COLO829 (cell line): Measurements from ENCODE around the gene TREM1.
A peak's percentile ranks its signal among the peaks of the same experiment; 100 is the strongest.
"Not testable (repeated sequence)": the region's sequence is repeated elsewhere in the genome, so short reads cannot be mapped to it uniquely, and the experiment has no call there.

ENCODE experiments used
- DNase-seq: peaks from one replicate; pipeline ENCODE4 v3.0.0; 2012; ENCODE audit warnings: low spot score

Gene TREM1

GRCh38 chr6:41286544-41287346 lies at the start of gene TREM1:
TREM1 (minus strand) TSS chr6:41286682; CDS start chr6:41286655, 27 bp downstream.
- peak; percentile 0 for DNase-seq

GRCh38 chr6:41335943-41336342 lies 49.5 kb upstream of the TREM1 start:
- DNase-seq: no peak

GRCh38 chr6:41335296-41335695 lies 48.8 kb upstream of the TREM1 start, which contains the start of gene NCR2:
NCR2 (plus strand) TSS chr6:41335608; CDS start chr6:41335877, 269 bp downstream.
- no peak for DNase-seq

DNA sequence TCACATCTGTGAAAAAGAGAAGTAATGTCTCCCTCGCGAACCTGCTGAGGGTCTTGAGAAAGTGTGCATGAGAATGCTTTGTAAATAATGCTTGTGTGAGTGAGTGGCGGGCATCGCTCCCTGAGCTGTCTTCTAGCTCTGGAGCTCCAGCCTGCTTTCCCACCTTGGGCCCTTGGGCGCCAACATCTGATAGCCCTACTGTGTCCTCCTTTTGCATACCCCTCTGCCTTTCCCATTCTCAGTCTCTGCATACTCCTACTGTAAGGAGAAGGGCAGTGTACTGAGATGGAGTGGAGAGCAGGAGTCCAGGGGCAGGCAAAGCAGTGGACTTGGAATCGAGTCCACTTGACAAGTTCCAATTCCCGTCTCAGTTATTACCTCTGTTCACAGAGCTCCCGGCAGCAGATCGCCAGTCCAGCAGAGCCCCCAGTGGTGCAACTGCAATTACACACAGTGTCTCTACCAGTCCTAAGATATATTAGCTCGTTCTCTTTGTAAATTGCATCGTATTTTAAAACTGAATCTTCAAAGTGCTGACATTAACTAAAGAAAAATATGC lies 48.1 kb upstream of the TREM1 start:
- peak; percentile 12 for DNase-seq

- DNase-seq: no peak
Measured at GRCh38 chr6:41332842-41333736, 46.6 kb upstream of the TREM1 start.

- no peak for DNase-seq
Measured at GRCh38 chr6:41332241-41332640, 45.8 kb upstream of the TREM1 start.

DNA sequence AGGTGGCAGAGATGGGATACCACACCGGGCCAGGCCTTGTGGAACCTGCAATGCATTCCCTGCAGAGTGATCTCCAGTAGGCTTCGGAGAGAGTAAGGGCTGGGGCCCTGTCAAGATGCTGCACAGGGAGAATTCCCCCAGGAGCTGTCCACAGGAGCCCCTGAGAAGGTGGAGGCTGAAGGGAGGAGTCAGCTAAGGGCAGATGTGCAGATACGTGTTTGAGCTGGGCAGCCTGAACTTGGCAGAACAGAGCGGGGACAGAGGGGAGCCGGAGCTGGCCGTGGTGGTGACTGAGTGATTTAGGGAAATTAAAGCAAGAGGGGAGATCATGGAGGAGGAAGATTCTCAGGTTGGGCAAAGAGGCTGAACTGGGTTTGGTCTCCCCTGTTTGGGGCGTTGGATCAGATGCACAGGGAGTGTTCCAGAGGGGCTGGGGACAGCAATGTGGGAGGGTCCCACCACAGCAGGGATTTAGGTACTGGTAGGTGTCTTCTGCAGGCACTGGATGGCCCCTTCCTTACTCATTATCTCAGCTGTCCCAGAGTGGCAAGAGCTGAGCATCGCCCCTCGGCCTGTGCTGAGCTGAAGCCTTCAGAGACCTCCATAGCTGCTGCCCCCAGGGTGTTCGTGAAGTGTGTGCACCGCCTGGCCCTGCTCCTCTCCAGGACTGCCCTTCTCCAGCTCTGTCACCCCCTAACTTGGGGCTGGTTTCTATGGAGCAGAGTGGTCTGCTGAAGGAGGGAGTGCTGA lies 45.1 kb upstream of the TREM1 start:
- no peak for DNase-seq

- no peak for DNase-seq
Measured at GRCh38 chr6:41327177-41327576, 40.7 kb upstream of the TREM1 start.

DNA sequence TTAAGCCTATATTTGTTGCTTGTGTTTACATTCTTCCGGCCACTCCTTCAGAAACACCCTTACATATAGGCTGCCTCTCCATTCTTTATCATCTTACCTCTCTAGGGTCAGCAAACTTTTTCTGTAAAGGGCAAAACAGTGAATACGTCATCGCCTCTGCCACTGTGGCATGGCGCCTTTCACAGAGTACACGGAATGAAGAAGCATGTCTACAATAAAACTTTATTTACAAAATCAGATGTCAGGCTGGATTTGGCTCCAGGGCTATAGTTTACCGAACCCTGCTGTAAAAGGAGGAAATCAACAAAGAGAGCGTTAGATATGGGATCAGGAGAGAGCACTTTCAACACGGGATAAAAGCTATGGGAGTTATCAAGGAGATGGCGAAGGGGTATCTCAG lies 39.6 kb upstream of the TREM1 start:
- no peak for DNase-seq

DNA sequence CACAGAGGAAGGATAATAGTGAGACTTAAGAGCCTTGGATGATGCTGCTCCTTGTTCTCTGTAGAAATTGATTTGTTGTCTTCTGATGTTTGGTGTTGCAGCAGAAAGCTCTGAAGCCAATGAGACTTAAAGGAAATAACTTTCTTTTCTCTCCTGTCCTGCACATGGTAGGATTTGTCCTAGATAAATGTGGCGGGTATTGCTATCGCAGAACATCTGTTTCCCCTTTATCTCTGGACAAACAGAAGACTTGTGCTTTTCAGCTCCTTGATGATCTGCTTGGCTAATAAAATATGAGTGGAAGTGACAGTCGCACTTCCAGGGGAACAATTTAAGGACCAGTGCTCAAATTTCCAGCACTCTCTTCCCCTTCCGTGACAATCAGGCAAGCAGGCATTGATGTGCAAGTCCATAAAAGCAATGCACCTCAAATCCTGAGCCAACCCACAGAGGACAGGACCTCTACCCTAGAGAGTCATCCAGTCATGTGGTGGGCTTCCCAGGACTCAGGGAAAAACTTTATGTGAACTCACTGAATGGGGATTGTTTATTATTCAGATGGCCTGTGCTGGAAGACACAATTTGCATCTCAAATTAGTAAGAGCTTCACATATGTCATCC lies 39.1 kb upstream of the TREM1 start:
- DNase-seq: no peak

DNA sequence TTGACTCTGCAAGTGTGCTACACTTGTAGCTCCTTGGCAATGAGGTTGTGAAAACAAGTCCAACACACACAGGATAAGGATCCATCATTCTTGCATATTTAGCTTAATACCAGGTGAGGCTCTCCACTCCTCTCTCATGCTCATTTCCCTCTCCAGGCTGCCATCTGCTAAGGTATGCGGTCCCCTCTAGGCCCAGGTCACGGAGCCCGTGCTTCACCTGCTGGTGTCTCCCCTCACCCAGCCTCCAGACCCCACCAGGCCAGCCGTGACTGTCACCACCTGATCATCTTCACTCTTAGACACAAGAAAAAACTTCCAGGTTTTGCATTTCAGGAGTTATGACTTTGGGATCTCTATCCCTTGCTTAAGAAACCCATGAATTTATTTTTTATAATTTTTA lies 34.7 kb upstream of the TREM1 start:
- no peak for DNase-seq

DNA sequence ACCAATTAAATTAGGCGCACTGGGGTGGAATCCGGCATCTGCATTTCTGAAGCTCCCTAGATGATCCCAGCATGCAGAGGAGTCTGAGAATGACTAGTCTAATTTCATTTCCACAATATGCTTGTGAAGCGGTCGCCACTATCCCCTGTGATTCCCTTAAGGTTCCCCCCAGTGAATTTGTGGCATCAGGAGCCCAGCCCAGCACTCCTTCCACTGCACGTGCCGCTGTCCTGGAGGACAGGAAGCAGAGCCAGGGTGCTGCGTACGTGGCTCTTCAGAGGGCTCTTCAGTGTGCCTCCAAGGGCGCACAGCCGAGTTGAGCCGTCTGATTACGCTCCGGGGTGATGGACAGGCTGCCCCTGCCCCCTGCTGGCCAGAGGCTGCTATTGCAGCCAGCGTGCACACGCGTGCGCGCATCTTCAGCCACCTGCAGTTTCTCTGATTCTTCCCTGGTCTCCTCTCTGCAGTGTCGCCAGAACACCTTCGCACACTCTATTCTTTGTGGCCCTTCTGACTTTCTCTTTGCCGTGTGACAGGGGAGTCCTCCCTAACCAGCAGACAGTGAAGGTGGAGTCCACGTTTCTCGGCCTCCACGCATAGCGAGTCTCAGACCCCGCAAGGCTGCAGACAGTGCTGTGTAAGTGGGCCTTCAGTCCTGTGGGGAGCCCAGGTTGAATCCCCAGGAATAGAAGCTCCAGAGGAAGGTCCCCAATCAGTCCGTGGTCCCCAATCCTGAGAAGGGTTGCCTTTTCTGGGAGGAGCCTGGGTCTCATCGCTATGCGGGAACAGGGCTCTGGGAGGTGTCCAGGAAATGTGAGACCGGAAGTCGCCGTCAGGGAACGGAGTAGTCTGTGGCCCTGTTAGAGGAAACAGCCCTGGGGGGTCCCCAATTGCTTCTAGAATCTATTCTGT lies 32.4 kb upstream of the TREM1 start:
- DNase-seq: peak; percentile 65

DNA sequence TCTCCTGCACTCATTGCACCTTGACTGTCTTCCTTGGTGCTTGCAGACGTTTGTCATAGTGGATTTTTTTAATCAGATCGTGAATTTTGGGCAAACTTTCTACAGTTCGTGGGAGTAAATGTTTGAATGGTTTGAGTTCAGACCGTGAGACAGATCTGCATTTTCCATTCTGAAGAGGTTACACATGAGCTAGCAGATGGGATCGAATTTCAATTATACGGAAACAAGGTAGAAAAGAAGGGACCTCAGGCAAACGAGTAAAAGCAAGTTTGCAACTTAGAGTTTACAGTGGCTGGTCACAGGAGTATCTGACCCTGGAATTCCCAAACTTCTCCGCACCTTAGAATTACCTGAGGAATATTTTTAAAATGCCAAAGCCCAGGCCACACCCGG lies 31.8 kb upstream of the TREM1 start:
- DNase-seq: no peak

DNA sequence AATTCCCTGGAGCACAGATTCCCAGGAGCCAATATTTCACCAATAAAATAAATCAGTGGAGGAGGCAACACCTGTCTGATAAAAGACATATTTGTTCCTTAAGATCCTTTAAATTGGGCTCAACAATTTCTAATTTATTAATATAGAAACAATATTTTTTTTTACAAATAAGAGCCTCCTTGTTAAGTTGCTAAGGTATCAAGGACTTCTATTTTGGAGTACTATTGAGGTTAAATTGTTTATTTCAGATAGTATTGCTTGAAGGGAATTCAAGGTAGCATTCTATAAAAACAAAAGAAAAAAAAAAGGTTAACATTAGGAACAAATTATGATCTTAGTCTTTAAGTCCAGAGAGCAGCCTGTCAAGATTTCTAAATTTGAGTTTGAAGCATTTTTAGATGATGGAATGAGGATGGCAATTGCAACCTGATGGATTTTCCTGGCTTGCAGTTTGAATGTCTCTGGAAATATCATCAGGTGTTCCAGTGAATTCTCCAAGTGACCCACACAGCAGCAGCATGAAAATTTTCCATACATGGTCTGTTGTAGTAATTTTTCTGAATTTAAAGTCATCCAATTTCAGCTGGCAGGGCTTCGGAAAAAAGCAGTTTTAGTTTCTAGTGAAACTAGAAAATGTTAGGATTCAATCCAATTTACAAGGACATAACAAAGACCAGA lies 29.6 kb upstream of the TREM1 start:
- no peak for DNase-seq

DNA sequence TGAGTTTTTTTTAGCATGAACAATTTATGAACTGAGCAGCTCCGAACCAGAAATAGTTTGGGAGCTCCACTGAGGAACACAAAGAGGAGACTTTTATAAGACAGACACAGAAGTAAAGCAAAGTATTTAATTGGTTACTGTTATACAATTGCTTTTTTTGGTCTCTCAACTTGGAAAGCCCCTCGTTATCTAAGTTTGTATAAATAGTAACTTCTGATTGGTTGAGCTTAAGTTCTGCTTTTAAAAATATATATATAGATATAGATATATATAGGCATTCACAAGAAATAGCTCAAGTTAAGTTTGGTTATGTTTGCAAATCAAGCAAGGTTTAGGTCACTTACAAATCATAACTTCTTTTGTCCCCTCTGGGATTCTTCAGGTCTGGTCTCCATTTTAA lies 28.7 kb upstream of the TREM1 start:
- DNase-seq: no peak

GRCh38 chr6:41306187-41306854 lies 19.8 kb upstream of the TREM1 start:
- DNase-seq: peak; percentile 56

- DNase-seq: no peak
Measured at GRCh38 chr6:41302638-41303037, 16.2 kb upstream of the TREM1 start.

- DNase-seq: no peak
Measured at GRCh38 chr6:41298785-41299502, 12.5 kb upstream of the TREM1 start.

GRCh38 chr6:41297248-41297647 lies 10.8 kb upstream of the TREM1 start:
- DNase-seq: not testable (repeated sequence)
